Left lung (tissue), 10 donors: ENCODE results near the gene PTPRA. TPM values are rescaled to one million over a fixed set of nuclear protein-coding genes. Genes with fewer than 3 reads are reported as not detected.
A peak's percentile ranks its signal among the peaks of the same experiment; 100 is the strongest.

ENCODE experiments used
- ATAC-seq: fragments of 200-7000 bp; cut with Tn5 transposase; one replicate; pipeline ENCODE4 v1.9.1; 2020; ENCODE audit warnings: moderate library complexity
- DNase-seq, 4 donors: peaks; one replicate each; pipeline ENCODE4 v3.0.0-alpha.2; 2013 to 2020
- H3K27ac ChIP-seq, 2 donors: fragments of 200-600 bp; sonication (generic) in 1 of 2; one replicate each; pipeline versions ENCODE4 v1.5.0 to v1.8.0; 2020 to 2021
- H3K27me3 ChIP-seq, 2 donors: fragments of 200-600 bp; sonication (generic) in 1 of 2; one replicate each; pipeline versions ENCODE4 v1.5.0 to v1.8.0; 2020 to 2021
- H3K36me3 ChIP-seq, 2 donors: fragments of 200-600 bp; sonication (generic) in 1 of 2; one replicate each; pipeline versions ENCODE4 v1.5.0 to v1.8.0; 2020 to 2021
- H3K4me1 ChIP-seq, 2 donors: fragments of 200-600 bp; one replicate each; pipeline ENCODE4 v1.8.0; 2021
- H3K4me3 ChIP-seq, 2 donors: fragments of 200-600 bp; sonication (generic) in 1 of 2; one replicate each; pipeline versions ENCODE4 v1.5.0 to v1.8.0; 2020 to 2021; ENCODE audit warnings: mild to moderate bottlenecking in 1 of 2
- H3K9me3 ChIP-seq, 2 donors: fragments of 200-600 bp; sonication (generic) in 1 of 2; one replicate each; pipeline versions ENCODE4 v1.5.0 to v1.8.0; 2020 to 2021
- CTCF ChIP-seq, 2 donors: fragments of 200-600 bp; sonication (generic) in 1 of 2; IDR thresholded peaks; one replicate each; pipeline versions ENCODE4 v1.5.0 to v1.8.0; 2021; ENCODE audit warnings: antibody characterized with exemption in 2 of 2
- intact Hi-C, 2 donors: fragments of 100-400 bp; cut with DNase I; formaldehyde crosslinking; loops; one replicate each; pipeline versions ENCODE4 v1.11.2 to v1.14.2; 2022
- polyA plus RNA-seq, 6 donors: library from polyadenylated mRNA; unstranded; fragments of 120-200 nt; gene quantifications; one replicate each; pipeline ENCODE4 v1.2.1, GENCODE V29; 2013; ENCODE audit not compliant: insufficient read length in 6 of 6
- total RNA-seq, 2 donors: library from RNA; stranded (reverse); fragmentation: NEBNext Ultra II Directional; extraction: Animal tissue kit (Norgen Biotek cat#: 25700); gene quantifications; one replicate each; pipeline ENCODE4 v1.2.1, GENCODE V29; 2021
- donor health status: DM: no; HTN: yes; CAD: no.
- donor health status: DM: no; HTN: no; CAD: no.

PTPRA gene
- total and polyA plus RNA-seq, 8 donors = 51.0 to 88.1 (median 78.6) TPM

- no peaks in the 10 kb centered on the region for H3K9me3 ChIP-seq
- no peak overlapping the region for H3K27ac ChIP-seq
- no peak for ATAC-seq
- peaks cover 0 to 5% of the 10 kb centered on the region in 2 donors for H3K36me3 ChIP-seq
- H3K4me1 ChIP-seq = no peaks in the 10 kb centered on the region
- no peak overlapping the region for H3K4me3 ChIP-seq
- H3K27me3 ChIP-seq = no peaks in the 10 kb centered on the region
- TF ChIP-seq CTCF (IDR thresholded peaks at IDR 0.05) = no peak
- intact Hi-C loops = no loop called here
- no peak for DNase-seq
Measured at GRCh38 chr20:2932498-2932897, 59.2 kb downstream of the PTPRA start.

GRCh38 chr20:2937902-2938301 lies 64.6 kb downstream of the PTPRA start:
- Histone ChIP-seq H3K4me3 (no peak overlapping the region), H3K27ac (no peak overlapping the region), H3K9me3 (no peaks in the 10 kb centered on the region), H3K36me3 (peaks cover 0 to 6% of the 10 kb centered on the region in 2 donors), H3K27me3 (no peaks in the 10 kb centered on the region), H3K4me1 (peaks cover 0 to 6% of the 10 kb centered on the region in 2 donors)
- DNase-seq (no peak), ATAC-seq (no peak)
- intact Hi-C loops = no loop called here
- TF ChIP-seq CTCF (IDR thresholded peaks at IDR 0.05) = no peak

GRCh38 chr20:2942439-2942838 lies 69.2 kb downstream of the PTPRA start:
- TF ChIP-seq CTCF (IDR thresholded peaks at IDR 0.05) = no peak
- no peak for DNase-seq
- Histone ChIP-seq H3K27ac (no peak overlapping the region), H3K4me3 (no peak overlapping the region), H3K4me1 (peaks cover 0 to 11% of the 10 kb centered on the region in 2 donors), H3K36me3 (peaks cover 0 to 6% of the 10 kb centered on the region in 2 donors), H3K9me3 (no peaks in the 10 kb centered on the region), H3K27me3 (no peaks in the 10 kb centered on the region)
- ATAC-seq = no peak
- intact Hi-C loops = no loop called here

- H3K36me3 ChIP-seq = peaks cover 0 to 17% of the 10 kb centered on the region in 2 donors
- peaks cover 0 to 17% of the 10 kb centered on the region in 2 donors for H3K4me1 ChIP-seq
- no peak overlapping the region for H3K4me3 ChIP-seq
- H3K9me3 ChIP-seq = no peaks in the 10 kb centered on the region
- no peak for TF ChIP-seq CTCF (IDR thresholded peaks at IDR 0.05)
- H3K27ac ChIP-seq = peak overlapping the region; percentile 28 to 51
- no peaks in the 10 kb centered on the region for H3K27me3 ChIP-seq
- intact Hi-C loops = no loop called here
- ATAC-seq (peak; percentile 93), DNase-seq (peak in 2 of 4 donors; percentile 42 to 81)
Measured at GRCh38 chr20:2946988-2947961, 74.0 kb downstream of the PTPRA start.

GRCh38 chr20:2948968-2949367 lies 75.7 kb downstream of the PTPRA start:
- no peak overlapping the region for H3K4me3 ChIP-seq
- intact Hi-C loops = no loop called here
- no peak for ATAC-seq
- H3K36me3 ChIP-seq = peaks cover 0 to 17% of the 10 kb centered on the region in 2 donors
- no peak overlapping the region for H3K27ac ChIP-seq
- H3K4me1 ChIP-seq = peaks cover 0 to 10% of the 10 kb centered on the region in 2 donors
- DNase-seq = no peak
- no peaks in the 10 kb centered on the region for H3K9me3 ChIP-seq
- no peaks in the 10 kb centered on the region for H3K27me3 ChIP-seq
- TF ChIP-seq CTCF (IDR thresholded peaks at IDR 0.05) = no peak
